ENCODE measurements around the gene SLC15A4. TPM values are rescaled to one million over a fixed set of nuclear protein-coding genes. Genes with fewer than 3 reads are reported as not detected.

SLC15A4 gene
- total RNA-seq, 1 experiment from 2014 or later = 21.6 TPM

- H3K23me2 ChIP-seq (ENCODE audit: insufficient read length, low read depth, low read length, poor library complexity, severe bottlenecking) = no peaks in the 10 kb centered on the region
- H3K14ac ChIP-seq (ENCODE audit: insufficient read depth, low read length) = no peak overlapping the region; the same call in 1 of the 2 replicates
- no CpG with 5 or more reads among the region's 15 CpGs for WGBS (ENCODE audit: extremely low coverage, insufficient read length, low lambda C conversion rate)
- no peak overlapping the region for H3K9ac ChIP-seq (ENCODE audit: extremely low read depth, insufficient read length, low read length)
- H2BK120ac ChIP-seq (ENCODE audit: low read depth, low read length, poor library complexity, severe bottlenecking) = no peak overlapping the region
- H3K4me2 ChIP-seq (ENCODE audit: insufficient read depth, insufficient read length, low read length) = no peak overlapping the region
- H2AFZ ChIP-seq (ENCODE audit: low read length) = no peak overlapping the region
- H3K27ac ChIP-seq (ENCODE audit: insufficient read length, low read depth, low read length) = no peak overlapping the region
- no peak overlapping the region for H2BK15ac ChIP-seq (ENCODE audit: low read depth, low read length)
- no peak overlapping the region for H2AK5ac ChIP-seq (ENCODE audit: insufficient read length, low read length)
- H3K9me3 ChIP-seq (ENCODE audit: control insufficient read depth, low read depth, low read length) = no peaks in the 10 kb centered on the region
- no peaks in the 10 kb centered on the region for H3K79me2 ChIP-seq (ENCODE audit: insufficient read depth, low read length)
- TF ChIP-seq, protein P1, sequence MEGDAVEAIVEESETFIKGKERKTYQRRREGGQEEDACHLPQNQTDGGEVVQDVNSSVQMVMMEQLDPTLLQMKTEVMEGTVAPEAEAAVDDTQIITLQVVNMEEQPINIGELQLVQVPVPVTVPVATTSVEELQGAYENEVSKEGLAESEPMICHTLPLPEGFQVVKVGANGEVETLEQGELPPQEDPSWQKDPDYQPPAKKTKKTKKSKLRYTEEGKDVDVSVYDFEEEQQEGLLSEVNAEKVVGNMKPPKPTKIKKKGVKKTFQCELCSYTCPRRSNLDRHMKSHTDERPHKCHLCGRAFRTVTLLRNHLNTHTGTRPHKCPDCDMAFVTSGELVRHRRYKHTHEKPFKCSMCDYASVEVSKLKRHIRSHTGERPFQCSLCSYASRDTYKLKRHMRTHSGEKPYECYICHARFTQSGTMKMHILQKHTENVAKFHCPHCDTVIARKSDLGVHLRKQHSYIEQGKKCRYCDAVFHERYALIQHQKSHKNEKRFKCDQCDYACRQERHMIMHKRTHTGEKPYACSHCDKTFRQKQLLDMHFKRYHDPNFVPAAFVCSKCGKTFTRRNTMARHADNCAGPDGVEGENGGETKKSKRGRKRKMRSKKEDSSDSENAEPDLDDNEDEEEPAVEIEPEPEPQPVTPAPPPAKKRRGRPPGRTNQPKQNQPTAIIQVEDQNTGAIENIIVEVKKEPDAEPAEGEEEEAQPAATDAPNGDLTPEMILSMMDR (conservative IDR thresholded peaks at IDR 0.05) = no peak
- Mint-ChIP-seq H3K27me3 (ENCODE audit: low read depth) (peaks cover 1% of the 10 kb centered on the region; the same call in 1 of the 2 replicates), H3K4me3 (no peak overlapping the region), H3K36me3 (ENCODE audit: insufficient read depth in 1 of 3, low read depth in 3 of 3) (peaks cover 31 to 65% (median 62%) of the 10 kb centered on the region in 3 experiments; a peak in 6 of 7 replicates), H3K27ac (no peak overlapping the region), H3K9me3 (no peaks in the 10 kb centered on the region), H3K4me1 (peaks cover 8 to 10% of the 10 kb centered on the region in 2 experiments)
- H2BK20ac ChIP-seq (ENCODE audit: low read depth, low read length, poor library complexity, severe bottlenecking) = no peak overlapping the region
- H2BK12ac ChIP-seq (ENCODE audit: insufficient read length, low read depth, low read length) = no peak overlapping the region
- H3K23ac ChIP-seq (ENCODE audit: insufficient read length, low read depth, low read length) = no peak overlapping the region
- H3K4me1 ChIP-seq (ENCODE audit: insufficient read depth, low read length) = no peaks in the 10 kb centered on the region
- no peak overlapping the region for H3K4ac ChIP-seq (ENCODE audit: low read depth, low read length)
- H4K5ac ChIP-seq (ENCODE audit: insufficient read length, low read depth, low read length) = no peak overlapping the region
- no peak for DNase-seq
- no peak overlapping the region for H3K56ac ChIP-seq (ENCODE audit: insufficient read length, low read depth, low read length)
- H2BK5ac ChIP-seq (ENCODE audit: insufficient read length, low read length) = no peak overlapping the region
- no peaks in the 10 kb centered on the region for H3K79me1 ChIP-seq (ENCODE audit: insufficient read depth, low read depth, low read length, poor library complexity, severe bottlenecking)
- no peak overlapping the region for H3T11ph ChIP-seq (ENCODE audit: low read length)
- H3K27me3 ChIP-seq (ENCODE audit: insufficient read depth, low read length) = no peaks in the 10 kb centered on the region
- H4K8ac ChIP-seq (replicated peaks; ENCODE audit: insufficient read length, low read depth, low read length) = no peak overlapping the region
- H4K91ac ChIP-seq (ENCODE audit: insufficient read length, low read depth, low read length) = no peak overlapping the region
- H3K18ac ChIP-seq (ENCODE audit: insufficient read length, low read depth, low read length) = no peak overlapping the region
- H4K20me1 ChIP-seq (ENCODE audit: control insufficient read depth, insufficient read depth, insufficient read length) = no peaks in the 10 kb centered on the region
Measured at GRCh38 chr12:128792398-128792797, 31.4 kb downstream of the SLC15A4 start.
